ENCODE measurements around the gene NUP160.

DNA sequence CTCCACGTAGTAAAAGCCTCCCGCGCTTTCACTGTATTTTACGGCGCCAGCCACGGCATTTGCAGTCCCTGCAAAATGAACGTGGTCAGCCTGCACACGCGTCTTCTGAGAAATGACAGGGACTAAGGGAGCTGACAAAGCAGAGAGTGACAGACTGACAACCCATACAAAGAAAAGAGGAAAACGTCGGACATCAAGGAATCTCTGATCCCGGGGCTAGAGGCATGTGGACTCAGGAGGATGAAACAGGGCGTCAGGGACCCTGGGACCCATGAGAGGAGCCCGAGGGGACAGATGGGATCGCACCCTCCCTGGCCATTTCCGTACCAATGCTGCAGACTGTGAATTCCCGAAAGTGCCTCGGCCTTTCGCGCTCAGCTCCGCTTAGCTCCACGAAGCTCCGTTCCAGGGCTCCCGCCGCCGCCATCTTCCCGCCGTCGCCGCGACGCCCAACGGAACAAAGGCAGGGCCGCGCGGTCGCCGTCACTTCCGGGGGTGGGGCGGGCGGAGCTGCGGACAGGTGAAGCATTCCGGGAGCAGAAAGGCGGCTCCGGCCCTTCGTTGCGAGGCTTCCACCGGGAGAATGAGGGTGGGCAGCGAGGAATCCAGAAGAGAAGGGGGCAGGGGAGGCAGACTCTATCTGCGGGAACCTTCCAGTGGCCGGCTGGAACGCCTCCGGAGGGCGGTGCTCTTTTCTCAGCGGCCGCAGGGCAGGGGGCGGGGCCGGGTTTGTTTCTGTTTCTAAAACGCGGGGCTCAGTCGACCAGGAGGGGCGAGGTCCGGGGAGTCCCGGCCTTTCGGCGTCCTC lies at the start of gene NUP160:
- no peak for TF ChIP-seq CTCF (conservative IDR thresholded peaks at IDR 0.05; ENCODE audit: low read length)
- no peak for TF ChIP-seq EZH2phosphoT487 (IDR thresholded peaks at IDR 0.05; ENCODE audit: borderline replicate concordance)
